Activated B cell treated with CpG ODN at 0.5 μM for 24 hours (primary cell): ENCODE measurements around the gene SLC8A2. TPM values are rescaled to one million over a fixed set of nuclear protein-coding genes. Genes with fewer than 3 reads are reported as not detected.

ENCODE experiments used
- ATAC-seq: fragments of 200-7000 bp; cut with Tn5 transposase; one replicate; pipeline ENCODE4 v1.10.0; 2021; ENCODE audit warnings: low read depth, mild to moderate bottlenecking, moderate library complexity
- CTCF ChIA-PET: fragments of 350-600 bp; sonication (Branson Sonifier 250); formaldehyde crosslinking; loops from one replicate; lab custom pipeline; 2021; ENCODE audit warnings: antibody characterized with exemption; lab: Charles Lee
- POLR2A ChIA-PET: fragments of 350-600 bp; sonication (Branson Sonifier 250); formaldehyde crosslinking; loops from one replicate; lab custom pipeline; 2021; ENCODE audit warnings: antibody characterized with exemption; lab: Charles Lee
- DNase-seq: peaks from one replicate; pipeline ENCODE4 v3.0.0; 2022
- H3K27ac Mint-ChIP-seq: one replicate; pipeline ENCODE4 v1.8.0; 2020; ENCODE audit warnings: mixed read lengths
- H3K27me3 Mint-ChIP-seq: one replicate; pipeline ENCODE4 v1.8.0; 2021; ENCODE audit warnings: mixed read lengths
- H3K36me3 Mint-ChIP-seq: one replicate; pipeline ENCODE4 v1.8.0; 2021; ENCODE audit warnings: low read depth, mixed read lengths
- H3K4me1 Mint-ChIP-seq: one replicate; pipeline ENCODE4 v1.8.0; 2021; ENCODE audit warnings: mixed read lengths
- H3K4me3 Mint-ChIP-seq: one replicate; pipeline ENCODE4 v1.8.0; 2020; ENCODE audit warnings: mild to moderate bottlenecking, mixed read lengths
- H3K9me3 Mint-ChIP-seq: one replicate; pipeline ENCODE4 v1.8.0; 2020; ENCODE audit warnings: mixed read lengths
- intact Hi-C: fragments of 100-400 bp; cut with micrococcal nuclease; formaldehyde crosslinking; loops from one replicate; pipeline ENCODE4 v1.15.1; 2024
- total RNA-seq: library from RNA; stranded (reverse); gene quantifications from 2 replicates; pipeline ENCODE4 v1.2.3, GENCODE V29; 2022
- TF ChIP-seq, protein P1 (sequence below): fragments of 200-600 bp; IDR thresholded peaks from one replicate; pipeline ENCODE4 v1.8.0; 2022; ENCODE audit warnings: antibody characterized with exemption, mild to moderate bottlenecking

The SLC8A2 gene
- total RNA-seq, 1 donor from 2014 or later, result not detected

DNA sequence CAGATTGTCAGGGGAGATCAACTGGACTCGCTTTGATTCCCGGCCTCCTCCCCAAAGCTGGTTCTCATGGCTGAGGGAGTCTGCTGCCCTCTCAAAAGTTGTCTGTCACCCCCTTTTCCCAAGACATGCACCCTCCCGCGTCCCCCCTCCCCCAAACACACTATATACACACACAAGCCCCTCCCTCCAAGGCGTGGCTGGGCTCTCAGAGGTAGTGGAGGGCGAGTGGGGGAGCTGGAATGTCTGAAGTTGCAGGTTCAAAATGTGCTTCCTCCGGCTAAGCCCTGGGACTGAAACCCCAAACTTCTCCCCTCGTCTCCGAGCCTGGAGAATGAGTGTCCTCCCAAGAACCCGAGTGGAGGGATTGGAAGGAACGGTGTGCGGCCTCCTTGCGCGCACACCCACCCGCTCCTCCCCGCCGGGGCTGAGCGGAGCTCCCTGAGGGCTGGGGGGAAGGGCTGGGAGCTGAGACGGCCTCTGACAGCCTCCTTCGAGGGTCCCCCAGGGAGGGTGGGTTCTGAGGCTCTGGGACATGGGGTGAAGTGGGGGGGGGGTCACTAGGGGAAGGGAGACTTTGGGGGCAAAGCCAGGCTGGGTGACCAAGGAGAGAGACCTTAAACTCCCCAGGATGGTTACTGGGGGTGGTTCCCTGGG is 42.4 kb downstream of the SLC8A2 start:
- peaks cover 2% of the 10 kb centered on the region for H3K9me3 Mint-ChIP-seq
- ChIA-PET CTCF (no interaction called here), POLR2A (interaction anchor here (0.6 kb wide), 1 partner anchor 49 kb away, joined by 3 read pairs; no protein-coding TSS in a partner anchor)
- H3K27me3 Mint-ChIP-seq, result peaks cover 48% of the 10 kb centered on the region
- H3K4me3 Mint-ChIP-seq, result no peak overlapping the region
- peaks cover 5% of the 10 kb centered on the region for H3K4me1 Mint-ChIP-seq
- H3K36me3 Mint-ChIP-seq, result no peaks in the 10 kb centered on the region
- TF ChIP-seq, protein P1, sequence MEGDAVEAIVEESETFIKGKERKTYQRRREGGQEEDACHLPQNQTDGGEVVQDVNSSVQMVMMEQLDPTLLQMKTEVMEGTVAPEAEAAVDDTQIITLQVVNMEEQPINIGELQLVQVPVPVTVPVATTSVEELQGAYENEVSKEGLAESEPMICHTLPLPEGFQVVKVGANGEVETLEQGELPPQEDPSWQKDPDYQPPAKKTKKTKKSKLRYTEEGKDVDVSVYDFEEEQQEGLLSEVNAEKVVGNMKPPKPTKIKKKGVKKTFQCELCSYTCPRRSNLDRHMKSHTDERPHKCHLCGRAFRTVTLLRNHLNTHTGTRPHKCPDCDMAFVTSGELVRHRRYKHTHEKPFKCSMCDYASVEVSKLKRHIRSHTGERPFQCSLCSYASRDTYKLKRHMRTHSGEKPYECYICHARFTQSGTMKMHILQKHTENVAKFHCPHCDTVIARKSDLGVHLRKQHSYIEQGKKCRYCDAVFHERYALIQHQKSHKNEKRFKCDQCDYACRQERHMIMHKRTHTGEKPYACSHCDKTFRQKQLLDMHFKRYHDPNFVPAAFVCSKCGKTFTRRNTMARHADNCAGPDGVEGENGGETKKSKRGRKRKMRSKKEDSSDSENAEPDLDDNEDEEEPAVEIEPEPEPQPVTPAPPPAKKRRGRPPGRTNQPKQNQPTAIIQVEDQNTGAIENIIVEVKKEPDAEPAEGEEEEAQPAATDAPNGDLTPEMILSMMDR, result no peak
- intact Hi-C loops, result no loop called here
- H3K27ac Mint-ChIP-seq, result no peak overlapping the region
- ATAC-seq, result no peak
- no peak for DNase-seq

GRCh38 chr19:47428177-47428894 is 43.4 kb downstream of the SLC8A2 start:
- Mint-ChIP-seq H3K4me1 (peaks cover 5% of the 10 kb centered on the region), H3K36me3 (no peaks in the 10 kb centered on the region), H3K27me3 (peaks cover 50% of the 10 kb centered on the region), H3K27ac (no peak overlapping the region), H3K9me3 (peaks cover 2% of the 10 kb centered on the region), H3K4me3 (no peak overlapping the region)
- POLR2A ChIA-PET, result no interaction called here
- CTCF ChIA-PET, result interaction anchor here (1.2 kb wide), 1 partner anchor 9 kb away, joined by 3 read pairs; no protein-coding TSS in a partner anchor
- intact Hi-C loops, result no loop called here
- ATAC-seq (peak; percentile 59), DNase-seq (no peak)
- TF ChIP-seq, protein P1, result no peak

DNA sequence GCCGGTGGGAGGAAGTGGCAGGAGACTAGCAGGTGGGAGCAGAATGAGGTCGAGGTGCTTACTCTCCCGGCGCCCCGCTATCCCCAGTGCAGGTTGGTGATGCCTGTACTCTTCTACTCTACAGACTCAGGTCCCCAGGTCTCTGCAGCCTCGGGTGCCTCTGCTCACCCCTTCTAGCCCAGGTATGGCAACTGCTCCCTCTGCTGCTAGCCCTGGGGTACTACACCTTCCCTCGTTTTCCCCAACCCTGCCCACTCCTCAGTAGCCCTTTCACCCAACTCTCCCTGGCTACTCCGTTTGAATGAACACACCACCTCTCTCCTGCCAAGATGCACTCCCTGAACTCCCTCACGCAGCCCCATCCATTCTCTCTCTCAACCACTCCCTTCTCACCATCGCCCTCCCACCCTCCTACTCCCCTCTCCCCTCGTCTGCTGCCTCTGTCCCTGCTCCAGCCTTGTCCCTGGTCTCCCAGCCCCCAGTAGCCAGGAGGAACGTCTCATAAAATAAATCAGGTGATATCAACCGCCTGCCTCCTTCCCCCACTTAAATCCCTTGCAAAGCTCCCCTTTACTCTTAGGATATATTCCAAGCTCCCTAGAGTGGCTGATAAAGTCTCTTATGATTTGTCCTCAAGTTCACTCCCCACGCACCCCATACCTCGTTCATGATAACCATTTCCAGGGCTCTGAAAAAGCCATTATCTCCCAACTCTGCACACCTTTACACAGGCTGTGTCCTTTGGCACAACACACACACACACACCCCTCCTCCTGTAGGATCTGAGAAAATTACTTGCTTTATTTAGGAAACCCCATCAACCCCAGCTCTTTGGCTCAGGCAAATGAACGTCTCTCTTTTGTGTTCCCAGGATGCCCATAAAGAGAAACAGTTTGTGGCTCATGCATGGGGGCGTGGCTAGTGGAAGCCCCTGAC is 44.2 kb downstream of the SLC8A2 start:
- POLR2A ChIA-PET, result interaction anchor here (0.6 kb wide), 2 partner anchors 11 to 277 kb away, joined by 4 read pairs; no protein-coding TSS in a partner anchor
- Mint-ChIP-seq H3K27me3 (peaks cover 50% of the 10 kb centered on the region), H3K36me3 (no peaks in the 10 kb centered on the region), H3K27ac (no peak overlapping the region), H3K4me1 (peaks cover 5% of the 10 kb centered on the region), H3K9me3 (no peaks in the 10 kb centered on the region), H3K4me3 (no peak overlapping the region)
- DNase-seq, result peak; percentile 54
- CTCF ChIA-PET, result interaction anchor here (1.2 kb wide), 1 partner anchor 10 kb away, joined by 3 read pairs; no protein-coding TSS in a partner anchor
- intact Hi-C loops, result loop anchor here (1.0 kb wide), 2 partner anchors 131 to 143 kb away; no protein-coding TSS in a partner anchor
- TF ChIP-seq, protein P1, result no peak
- ATAC-seq, result peak; percentile 84

DNA sequence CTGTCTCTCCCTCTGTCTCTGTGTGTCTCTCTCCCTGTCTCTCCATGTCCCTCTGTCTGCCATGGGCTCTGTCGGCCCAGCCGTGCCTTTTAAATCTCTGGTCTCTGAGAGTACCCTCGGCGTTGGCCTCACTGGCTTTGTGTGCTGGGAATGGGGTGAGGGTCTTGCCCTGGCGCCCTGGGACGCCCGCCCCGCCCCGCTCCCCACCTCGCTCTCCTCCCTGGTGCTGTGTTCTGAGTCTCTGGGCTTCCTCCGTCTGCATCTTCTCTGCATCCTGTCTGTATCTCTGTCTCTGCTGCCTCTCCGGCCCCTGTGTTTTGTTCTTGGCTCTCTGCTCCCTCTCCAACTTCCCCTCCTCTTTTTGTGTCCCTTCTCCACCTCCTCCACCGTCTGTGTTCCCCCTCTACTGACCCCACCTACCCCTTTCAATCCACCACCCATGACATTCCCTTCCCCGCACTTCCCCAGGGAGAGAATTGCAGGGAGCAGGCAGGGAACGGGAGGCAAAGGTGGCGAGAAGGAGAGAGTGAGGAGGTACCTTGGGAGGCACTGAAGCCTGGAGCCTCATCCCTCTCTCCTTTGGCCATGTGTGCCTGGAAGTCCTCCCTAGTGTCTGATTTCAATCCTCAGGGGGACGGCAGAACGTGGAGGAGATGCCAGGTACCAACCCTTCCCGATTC is 48.4 kb downstream of the SLC8A2 start:
- no peak overlapping the region for H3K27ac Mint-ChIP-seq

More for the DNA sequence above, 48.4 kb downstream of the SLC8A2 start:
- ATAC-seq (no peak), DNase-seq (no peak)
- H3K4me3 Mint-ChIP-seq, result no peak overlapping the region
- H3K4me1 Mint-ChIP-seq, result peaks cover 4% of the 10 kb centered on the region
- no peaks in the 10 kb centered on the region for H3K9me3 Mint-ChIP-seq
- peaks cover 56% of the 10 kb centered on the region for H3K27me3 Mint-ChIP-seq
- ChIA-PET CTCF (no interaction called here), POLR2A (no interaction called here)
- TF ChIP-seq, protein P1, result no peak
- intact Hi-C loops, result no loop called here
- H3K36me3 Mint-ChIP-seq, result no peaks in the 10 kb centered on the region
